Esophagus (tissue), 2 donors: ENCODE results near the gene RIPPLY2. TPM values are rescaled to one million over a fixed set of nuclear protein-coding genes. Genes with fewer than 3 reads are reported as not detected.

ENCODE experiments used
- H3K27ac ChIP-seq, 2 donors: one replicate each; pipeline ENCODE4 v1.5.1; 2013; ENCODE audit warnings: low read depth in 2 of 2, mild to moderate bottlenecking in 2 of 2, inconsistent platforms in 1 of 2, low read length in 1 of 2, moderate library complexity in 1 of 2
- H3K27me3 ChIP-seq, 2 donors: one replicate each; pipeline ENCODE4 v1.6.1; 2013; ENCODE audit warnings: low read length in 2 of 2, control low read depth in 1 of 2, mild to moderate bottlenecking in 1 of 2; ENCODE audit not compliant: insufficient read depth in 2 of 2, control insufficient read depth in 1 of 2
- H3K36me3 ChIP-seq, 2 donors: one replicate each; pipeline ENCODE4 v1.6.1; 2013; ENCODE audit warnings: low read length in 1 of 2; ENCODE audit not compliant: control insufficient read depth in 2 of 2, insufficient read depth in 2 of 2
- H3K4me1 ChIP-seq, 2 donors: one replicate each; pipeline ENCODE4 v1.6.1; 2013; ENCODE audit warnings: low read length in 1 of 2; ENCODE audit not compliant: control insufficient read depth in 2 of 2, insufficient read depth in 2 of 2
- H3K4me3 ChIP-seq, 2 donors: one replicate each; pipeline ENCODE4 v1.5.1; 2013; ENCODE audit warnings: low read length in 2 of 2, mild to moderate bottlenecking in 2 of 2, low read depth in 1 of 2, moderate library complexity in 1 of 2
- H3K9me3 ChIP-seq, 2 donors: one replicate each; pipeline ENCODE4 v1.6.1; 2013; ENCODE audit warnings: mild to moderate bottlenecking in 2 of 2, low read depth in 1 of 2, low read length in 1 of 2, moderate library complexity in 1 of 2; ENCODE audit not compliant: control insufficient read depth in 2 of 2, insufficient read depth in 1 of 2
- WGBS, 2 donors: extraction: QIAGEN DNeasy Blood & Tissue Kit; methylation state at CpG; one replicate each; pipeline ENCODE4 v1.1.7; 2013; 5-methylcytosine and 5-hydroxymethylcytosine counted together
- polyA plus RNA-seq, 2 donors: library from polyadenylated mRNA; stranded (reverse); fragments of 200-250 nt; gene quantifications; one replicate each; pipeline ENCODE4 v1.2.3, GENCODE V29; 2013
- donor health status: healthy with polysubstance abuse.
- donor health status: Bipolar disorder and iron deficiency.

RIPPLY2 gene
- polyA plus RNA-seq, 2 donors: 0.09 TPM; not detected in 1

DNA sequence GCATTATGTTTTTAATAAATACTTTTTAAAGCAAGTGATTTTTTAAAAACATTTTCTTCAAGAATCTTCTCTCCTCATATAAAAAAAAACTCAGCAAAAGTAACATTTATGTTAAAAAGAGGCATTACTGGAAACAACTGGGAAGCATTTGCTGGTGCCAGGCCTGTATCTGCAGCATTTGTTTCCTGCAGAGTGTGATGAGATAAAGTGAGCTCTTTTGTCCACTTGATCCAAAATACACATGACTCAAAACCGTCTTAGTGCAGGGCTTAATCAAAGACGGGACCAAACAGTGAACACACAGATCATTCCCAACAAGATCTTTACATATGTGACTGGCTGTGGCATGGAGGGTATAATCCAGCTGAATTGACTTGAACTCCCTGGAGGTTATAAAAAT lies 28.3 kb upstream of the RIPPLY2 start:
- Histone ChIP-seq H3K4me1 (no peaks in the 10 kb centered on the region), H3K4me3 (no peak overlapping the region), H3K9me3 (peaks cover 0 to 2% of the 10 kb centered on the region in 2 donors), H3K27me3 (no peaks in the 10 kb centered on the region), H3K36me3 (no peaks in the 10 kb centered on the region), H3K27ac (no peak overlapping the region)
- WGBS, 2 donors: 12 to 14% methylated on average over 2 of the region's 2 CpGs

DNA sequence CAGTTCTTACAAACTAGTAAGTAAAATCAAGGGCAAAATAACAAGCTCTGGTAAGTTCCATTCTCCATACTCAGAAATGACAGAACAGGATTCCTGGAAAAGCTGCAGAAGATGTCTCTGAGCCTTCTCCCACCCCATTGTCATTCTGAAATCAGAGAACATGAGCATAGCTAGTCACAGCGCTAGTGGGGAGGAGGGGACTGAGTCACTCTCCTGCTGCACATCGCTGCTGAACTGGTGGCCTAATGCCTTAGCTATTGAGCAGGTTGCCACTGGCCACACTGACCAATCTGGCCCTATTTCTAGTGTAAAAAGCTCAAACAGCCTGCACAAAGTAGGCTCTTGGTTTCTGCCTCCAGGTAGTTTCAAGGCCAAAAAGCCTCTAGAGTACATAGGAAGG lies 26.1 kb upstream of the RIPPLY2 start:
- Histone ChIP-seq H3K27me3 (no peaks in the 10 kb centered on the region), H3K36me3 (no peaks in the 10 kb centered on the region), H3K27ac (no peak overlapping the region), H3K4me3 (no peak overlapping the region), H3K4me1 (no peaks in the 10 kb centered on the region), H3K9me3 (peaks cover 0 to 2% of the 10 kb centered on the region in 2 donors)
- 55 to 68% methylated on average over 2 of the region's 2 CpGs for WGBS, 2 donors

DNA sequence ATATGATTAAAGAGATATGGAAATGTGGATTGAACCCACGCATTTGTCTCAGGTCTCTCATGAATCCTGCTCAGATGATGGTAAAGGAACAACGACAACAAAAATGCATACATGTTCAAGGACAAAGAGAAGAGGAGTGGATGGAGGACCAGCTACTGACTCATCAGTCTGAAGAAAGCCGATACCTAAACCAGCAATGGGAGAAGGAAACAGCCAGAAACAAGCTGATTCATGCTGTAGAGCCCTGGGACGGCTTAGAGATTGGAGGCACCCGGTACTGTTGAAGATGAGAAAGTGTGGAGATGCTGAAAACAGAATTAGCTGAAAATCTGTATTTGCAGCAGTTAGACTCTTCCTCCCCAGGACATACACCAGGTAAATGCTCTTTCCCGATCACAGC lies 14.4 kb upstream of the RIPPLY2 start:
- peaks cover 0 to 2% of the 10 kb centered on the region in 2 donors for H3K9me3 ChIP-seq
- no peaks in the 10 kb centered on the region for H3K4me1 ChIP-seq
- H3K27ac ChIP-seq: no peak overlapping the region
- H3K4me3 ChIP-seq: no peak overlapping the region
- no peaks in the 10 kb centered on the region for H3K36me3 ChIP-seq
- no peaks in the 10 kb centered on the region for H3K27me3 ChIP-seq
- 79% methylated on average over 6 of the region's 6 CpGs for WGBS, 2 donors

DNA sequence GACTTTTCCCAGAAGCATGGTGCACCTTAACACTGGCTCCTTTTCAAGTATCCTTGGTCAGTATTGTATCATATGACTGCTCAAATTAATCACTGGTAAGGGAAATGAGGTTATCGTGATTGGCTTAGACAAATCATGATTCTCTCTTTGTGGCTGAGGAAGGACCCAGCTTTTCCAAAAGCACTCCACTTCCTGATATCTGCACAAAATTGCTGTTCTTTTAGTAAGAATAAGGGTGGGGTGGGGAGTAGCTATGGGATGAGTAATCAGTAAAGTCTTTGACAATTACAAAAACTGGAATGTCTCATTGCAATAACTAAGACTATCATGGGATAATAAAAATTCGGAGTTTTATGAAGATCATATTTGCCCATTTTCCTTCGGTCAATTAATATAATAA lies 9.0 kb upstream of the RIPPLY2 start:
- Histone ChIP-seq H3K27ac (no peak overlapping the region), H3K4me3 (no peak overlapping the region), H3K4me1 (no peaks in the 10 kb centered on the region), H3K9me3 (no peaks in the 10 kb centered on the region), H3K27me3 (no peaks in the 10 kb centered on the region), H3K36me3 (no peaks in the 10 kb centered on the region)
- WGBS, 2 donors: 85 to 92% methylated on average over 3 of the region's 3 CpGs

DNA sequence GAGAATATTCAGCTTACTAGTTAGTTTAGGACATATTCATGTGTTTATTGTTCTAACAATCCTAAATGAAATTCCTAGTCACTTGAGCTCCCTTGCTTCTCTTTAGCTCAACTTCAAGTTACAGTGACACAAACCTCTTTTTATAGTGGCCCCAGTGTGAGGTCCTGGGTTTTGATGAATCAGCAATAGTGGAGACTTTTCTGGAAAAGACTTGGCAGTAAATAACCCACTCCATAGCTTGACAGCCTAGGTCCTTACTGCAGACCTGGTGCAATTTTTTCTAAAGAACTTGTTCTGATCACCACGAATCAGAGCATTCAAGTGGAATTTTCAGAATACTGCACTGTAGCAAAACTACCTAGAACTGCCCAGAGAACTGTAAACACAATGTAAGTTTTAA lies 6.9 kb upstream of the RIPPLY2 start:
- WGBS, 2 donors: 39 to 49% methylated on average over 1 of the region's 1 CpG
- Histone ChIP-seq H3K27ac (no peak overlapping the region), H3K9me3 (no peaks in the 10 kb centered on the region), H3K27me3 (no peaks in the 10 kb centered on the region), H3K36me3 (no peaks in the 10 kb centered on the region), H3K4me3 (no peak overlapping the region), H3K4me1 (no peaks in the 10 kb centered on the region)

DNA sequence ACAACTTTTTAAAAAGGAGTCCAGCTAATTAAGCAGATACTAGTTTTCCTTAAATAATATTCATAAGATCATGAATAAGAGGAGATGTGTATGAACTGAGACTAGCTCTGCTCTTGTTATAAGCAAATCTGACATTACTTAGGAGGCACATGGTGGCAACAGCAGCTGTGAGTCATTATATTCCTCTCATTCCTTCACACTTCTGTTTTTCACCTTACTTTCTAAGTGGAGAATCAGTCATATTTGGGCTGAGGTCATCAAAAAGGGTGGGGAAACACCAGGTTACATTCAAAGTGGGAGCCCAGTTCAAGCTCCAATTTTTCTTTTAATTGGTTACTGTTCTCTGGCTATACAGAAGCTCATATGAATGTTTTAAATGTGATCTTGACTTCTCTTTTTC lies 6.0 kb upstream of the RIPPLY2 start:
- Histone ChIP-seq H3K27ac (no peak overlapping the region), H3K9me3 (no peaks in the 10 kb centered on the region), H3K27me3 (no peaks in the 10 kb centered on the region), H3K4me3 (no peak overlapping the region), H3K4me1 (no peaks in the 10 kb centered on the region), H3K36me3 (no peaks in the 10 kb centered on the region)

DNA sequence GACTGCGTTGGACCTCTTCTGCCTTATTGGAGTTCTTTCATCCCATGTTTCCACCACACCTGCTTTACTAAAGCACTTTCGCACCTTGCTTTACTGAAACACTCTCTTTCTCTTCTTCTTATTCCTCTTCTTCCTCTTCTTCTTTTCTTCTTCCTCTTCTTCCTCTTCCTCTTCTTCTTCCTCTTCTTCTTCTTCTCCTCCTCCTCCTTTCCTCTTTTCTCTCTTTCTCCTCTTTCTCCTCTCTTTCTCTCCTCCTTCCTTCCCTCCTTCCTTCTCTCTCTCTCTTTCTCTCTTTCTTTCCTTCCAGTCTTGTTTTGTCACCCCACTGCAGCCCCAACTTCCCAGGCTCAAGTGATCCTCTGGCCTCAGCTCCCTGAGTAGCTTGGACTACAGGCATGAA lies 4.0 kb upstream of the RIPPLY2 start:
- Histone ChIP-seq H3K36me3 (no peaks in the 10 kb centered on the region), H3K4me3 (no peak overlapping the region), H3K27me3 (peaks cover 0 to 5% of the 10 kb centered on the region in 2 donors), H3K27ac (no peak overlapping the region), H3K9me3 (no peaks in the 10 kb centered on the region), H3K4me1 (peaks cover 6 to 13% of the 10 kb centered on the region in 2 donors)
- WGBS, 2 donors: 77 to 85% methylated on average over 2 of the region's 2 CpGs

DNA sequence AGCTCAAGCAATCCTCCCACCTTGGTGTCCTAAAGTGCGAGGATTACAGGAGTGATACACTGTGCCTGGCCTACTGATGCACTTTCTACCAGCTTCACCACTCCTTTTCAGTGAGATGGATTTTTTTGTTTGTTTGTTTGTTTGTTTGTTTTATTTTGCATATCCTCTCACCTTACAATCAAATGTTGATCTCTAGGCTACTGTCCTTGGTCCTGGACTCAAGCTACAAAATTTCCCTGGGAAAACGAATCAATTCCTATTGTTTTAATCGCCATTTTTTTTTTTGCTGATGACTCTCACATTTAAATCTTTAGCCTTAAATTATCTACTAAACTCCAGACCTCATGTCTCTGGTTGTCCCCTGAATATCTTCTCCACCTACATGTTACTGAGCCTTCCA lies 3.5 kb upstream of the RIPPLY2 start:
- Histone ChIP-seq H3K36me3 (no peaks in the 10 kb centered on the region), H3K4me3 (no peak overlapping the region), H3K4me1 (peaks cover 6 to 13% of the 10 kb centered on the region in 2 donors), H3K9me3 (no peaks in the 10 kb centered on the region), H3K27ac (no peak overlapping the region), H3K27me3 (peaks cover 0 to 5% of the 10 kb centered on the region in 2 donors)
- 78 to 80% methylated on average over 3 of the region's 3 CpGs for WGBS, 2 donors

DNA sequence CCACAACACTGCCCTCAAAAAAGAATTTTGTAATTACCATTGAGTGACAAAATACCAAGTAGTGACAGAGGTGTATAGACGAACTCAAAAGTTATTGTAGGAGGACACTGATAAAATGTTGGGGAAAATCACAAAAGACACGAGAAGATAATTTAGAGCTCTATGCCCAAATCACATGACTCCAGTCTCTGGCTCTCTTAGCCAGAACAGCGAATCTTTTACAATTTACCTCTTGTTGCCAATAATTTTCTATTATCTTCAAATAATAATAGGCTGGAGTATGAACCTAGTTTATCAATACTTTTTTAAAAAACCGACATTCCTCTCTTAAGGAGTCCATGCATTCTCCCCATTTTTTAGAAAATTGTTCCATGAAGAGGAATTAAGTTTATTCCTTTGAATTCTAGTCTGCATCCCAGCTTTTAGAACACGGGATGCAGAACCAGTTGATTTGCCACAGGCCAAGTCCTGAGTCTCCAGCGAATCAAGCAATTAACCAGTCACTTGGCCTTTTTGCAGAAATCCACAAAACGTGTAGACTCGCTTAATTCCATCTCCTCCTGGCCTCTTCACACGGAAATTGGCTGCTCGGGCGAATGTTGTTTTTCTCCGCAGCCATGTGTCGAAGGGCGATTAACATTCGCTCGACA lies 507 bp upstream of the RIPPLY2 start:
- no peak overlapping the region for H3K27ac ChIP-seq
- H3K9me3 ChIP-seq: no peaks in the 10 kb centered on the region
- H3K4me1 ChIP-seq: peaks cover 6 to 13% of the 10 kb centered on the region in 2 donors
- 12 to 14% methylated on average over 16 of the region's 16 CpGs for WGBS, 2 donors
- H3K36me3 ChIP-seq: no peaks in the 10 kb centered on the region
- H3K27me3 ChIP-seq: peaks cover 0 to 5% of the 10 kb centered on the region in 2 donors
- H3K4me3 ChIP-seq: peak overlapping the region; percentile 42 to 51

DNA sequence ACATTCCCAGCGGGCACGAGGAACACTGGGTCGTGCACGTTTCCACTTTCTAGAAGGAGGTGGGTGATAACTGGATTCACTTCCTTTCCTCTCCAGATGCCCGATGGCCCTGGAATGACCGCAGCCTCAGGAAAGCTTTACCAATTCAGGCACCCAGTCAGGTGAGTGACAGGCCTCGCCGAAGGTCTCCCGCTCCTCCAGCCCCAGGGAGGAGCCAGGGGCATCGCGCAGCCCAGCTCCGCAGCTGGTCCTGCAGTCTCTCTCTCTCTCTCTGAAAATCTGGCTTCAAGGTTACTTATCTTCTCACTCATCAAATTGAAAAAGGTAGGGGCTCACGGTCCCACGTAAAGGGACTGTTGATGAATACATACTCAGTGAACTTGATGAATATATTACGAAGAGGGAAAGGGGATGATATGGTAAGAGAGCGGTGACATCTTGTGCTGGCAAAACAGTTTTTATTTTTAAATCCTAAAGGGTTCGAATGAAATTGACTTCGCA lies 891 bp downstream of the RIPPLY2 start:
- peaks cover 0 to 5% of the 10 kb centered on the region in 2 donors for H3K27me3 ChIP-seq
- no peaks in the 10 kb centered on the region for H3K36me3 ChIP-seq
- H3K27ac ChIP-seq: no peak overlapping the region
- peaks cover 6 to 13% of the 10 kb centered on the region in 2 donors for H3K4me1 ChIP-seq
- 12 to 15% methylated on average over 18 of the region's 18 CpGs for WGBS, 2 donors
- no peaks in the 10 kb centered on the region for H3K9me3 ChIP-seq
- H3K4me3 ChIP-seq: peak overlapping the region; percentile 42 to 51
